GM23248 (cell line): ENCODE measurements around the gene BCORL1.

Source experiments
- EZH2 ChIP-seq: fragments of 200-600 bp; sonication (generic); IDR thresholded peaks from 2 replicates; pipeline ENCODE4 v1.6.1; 2018; ENCODE audit warnings: antibody characterized with exemption, mild to moderate bottlenecking; ENCODE audit not compliant: insufficient read depth, poor library complexity, severe bottlenecking
- EZH2phosphoT487 ChIP-seq: fragments of 200-600 bp; sonication (generic); IDR thresholded peaks from 2 replicates; pipeline ENCODE4 v1.6.1; 2018; ENCODE audit warnings: antibody characterized with exemption, moderate library complexity, mild to moderate bottlenecking, low read depth; ENCODE audit not compliant: insufficient read depth

DNA sequence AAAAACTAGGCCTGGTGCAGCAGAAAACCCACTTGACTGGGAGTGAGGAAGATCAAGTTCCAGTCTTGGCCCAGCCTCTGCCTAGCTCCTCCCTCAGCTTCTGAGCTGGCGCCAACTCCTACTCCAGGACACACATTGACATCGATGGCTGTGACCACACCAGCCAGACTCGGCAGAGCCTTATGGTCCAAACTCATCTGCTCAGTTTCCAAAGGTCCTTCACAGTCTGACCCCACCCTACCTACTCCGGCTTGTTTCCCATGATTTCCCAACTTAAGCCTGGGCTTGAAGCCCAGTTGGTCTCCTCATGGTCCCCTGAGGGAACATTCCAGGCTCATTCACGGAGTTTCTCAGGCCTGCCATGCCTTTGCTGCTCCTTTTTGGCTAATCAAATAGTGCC, 117.7 kb downstream of the BCORL1 start:
- no peak for TF ChIP-seq EZH2
- TF ChIP-seq EZH2phosphoT487: no peak
